SU-DHL-6 (cell line): ENCODE measurements around the gene KMT2E.

Source experiments
- H2AFZ ChIP-seq: fragments of 200-600 bp; sonication (generic); 2 replicates; pipeline ENCODE4 v1.6.1; 2014; ENCODE audit warnings: low read depth, mild to moderate bottlenecking, moderate library complexity, mixed read lengths, antibody characterized with exemption, low read length; ENCODE audit not compliant: severe bottlenecking
- H3F3A ChIP-seq: fragments of 200-600 bp; shearing (Covaris generic); 2 replicates; pipeline ENCODE4 v1.6.0; 2016; ENCODE audit warnings: antibody characterized with exemption, mild to moderate bottlenecking; ENCODE audit not compliant: insufficient read depth
- H3K27ac ChIP-seq: fragments of 200-600 bp; sonication (generic); 2 replicates; pipeline ENCODE4 v1.5.1; 2016; ENCODE audit warnings: low read depth, mild to moderate bottlenecking, low read length, moderate library complexity, mixed read lengths
- H3K27me3 ChIP-seq: fragments of 200-600 bp; sonication (generic), shearing (Covaris generic); 2 replicates; pipeline ENCODE4 v1.6.0; 2014; ENCODE audit warnings: mild to moderate bottlenecking, low read length
- H3K36me3 ChIP-seq: fragments of 200-600 bp; sonication (generic); 2 replicates; pipeline ENCODE4 v1.6.1; 2014; ENCODE audit warnings: mild to moderate bottlenecking, low read length, mixed read lengths
- H3K4me2 ChIP-seq: fragments of 300-600, 200-600 bp; shearing (Covaris generic), sonication (generic); 2 replicates; pipeline ENCODE4 v1.6.0; 2014; ENCODE audit warnings: low read length, low read depth, mild to moderate bottlenecking; ENCODE audit not compliant: poor library complexity, severe bottlenecking
- H3K4me3 ChIP-seq: fragments of 200-600 bp; sonication (generic); 2 replicates; pipeline ENCODE4 v1.5.1; 2014; ENCODE audit warnings: antibody characterized with exemption, low read length, mild to moderate bottlenecking, mixed read lengths; ENCODE audit not compliant: insufficient read depth, poor library complexity, severe bottlenecking
- H3K79me2 ChIP-seq: fragments of 200-600 bp; sonication (generic); 2 replicates; pipeline ENCODE4 v1.6.1; 2014; ENCODE audit warnings: mild to moderate bottlenecking, low read length, moderate library complexity; ENCODE audit not compliant: insufficient read depth
- H3K9ac ChIP-seq: fragments of 200-600 bp; sonication (generic); 2 replicates; pipeline ENCODE4 v1.7.0; 2014; ENCODE audit warnings: mild to moderate bottlenecking, low read length
- H3K9me2 ChIP-seq: fragments of 200-600 bp; sonication (generic); replicated peaks from 2 replicates; pipeline ENCODE4 v1.6.1; 2014; ENCODE audit warnings: low read length; ENCODE audit not compliant: insufficient read depth
- H3K9me3 ChIP-seq: fragments of 200-600 bp; sonication (generic); 2 replicates; pipeline ENCODE4 v1.6.1; 2014; ENCODE audit warnings: low read length, mixed read lengths; ENCODE audit not compliant: insufficient read depth
- H4K20me1 ChIP-seq: fragments of 200-600 bp; sonication (generic); 2 replicates; pipeline ENCODE4 v1.6.1; 2014; ENCODE audit warnings: low read depth, mild to moderate bottlenecking, antibody characterized with exemption, low read length, moderate library complexity, mixed read lengths
- CTCF ChIP-seq: fragments of 200-600 bp; sonication (generic); IDR thresholded peaks from one replicate; pipeline ENCODE4 v1.5.1; 2017; ENCODE audit warnings: antibody characterized with exemption, mild to moderate bottlenecking, low read length, moderate library complexity; ENCODE audit not compliant: insufficient read depth, poor library complexity, severe bottlenecking
- EZH2phosphoT487 ChIP-seq: fragments of 200-600 bp; sonication (generic), shearing (Covaris generic); conservative IDR thresholded peaks from 2 replicates; pipeline ENCODE4 v1.6.1; 2018; ENCODE audit warnings: mild to moderate bottlenecking, antibody characterized with exemption, low read length, moderate library complexity, mixed read lengths

The KMT2E gene

GRCh38 chr7:105122619-105123018 is 108.6 kb downstream of the KMT2E start:
- Histone ChIP-seq H3K36me3 (0 out of 2 replicates have a peak, but pooled peaks cover 3% of the 10 kb centered on the region), H3K4me2 (no peak overlapping the region), H3K79me2 (no peaks in the 10 kb centered on the region), H2AFZ (no peak overlapping the region), H3K27me3 (no peaks in the 10 kb centered on the region), H3K9me3 (no peaks in the 10 kb centered on the region), H3K9me2 (no peaks in the 10 kb centered on the region), H4K20me1 (no peaks in the 10 kb centered on the region), H3K9ac (no peak overlapping the region), H3F3A (peaks cover 22% of the 10 kb centered on the region), H3K4me3 (no peak overlapping the region), H3K27ac (no peak overlapping the region)
- TF ChIP-seq CTCF (no peak), EZH2phosphoT487 (no peak)

GRCh38 chr7:105125745-105126144 is 111.7 kb downstream of the KMT2E start:
- Histone ChIP-seq H3K4me3 (no peak overlapping the region), H2AFZ (no peak overlapping the region), H3K27ac (no peak overlapping the region), H3K4me2 (no peak overlapping the region), H3K9me3 (no peaks in the 10 kb centered on the region), H3K27me3 (no peaks in the 10 kb centered on the region), H3K36me3 (0 out of 2 replicates have a peak, but pooled peaks cover 3% of the 10 kb centered on the region), H4K20me1 (no peaks in the 10 kb centered on the region), H3K9ac (no peak overlapping the region), H3K9me2 (no peaks in the 10 kb centered on the region), H3K79me2 (no peaks in the 10 kb centered on the region), H3F3A (peaks cover 6% of the 10 kb centered on the region; the same call in 1 of the 2 replicates)
- TF ChIP-seq EZH2phosphoT487: no peak
- no peak for TF ChIP-seq CTCF

GRCh38 chr7:105126436-105126975 is 112.5 kb downstream of the KMT2E start:
- Histone ChIP-seq H3K27ac (no peak overlapping the region), H3K4me3 (no peak overlapping the region), H2AFZ (no peak overlapping the region), H4K20me1 (no peaks in the 10 kb centered on the region), H3K36me3 (0 out of 2 replicates have a peak, but pooled peaks cover 3% of the 10 kb centered on the region), H3F3A (peaks cover 6% of the 10 kb centered on the region; the same call in 1 of the 2 replicates), H3K9ac (no peak overlapping the region), H3K4me2 (no peak overlapping the region), H3K9me3 (no peaks in the 10 kb centered on the region), H3K79me2 (no peaks in the 10 kb centered on the region), H3K27me3 (no peaks in the 10 kb centered on the region), H3K9me2 (no peaks in the 10 kb centered on the region)
- TF ChIP-seq EZH2phosphoT487 (no peak), CTCF (no peak)
